HepG2 (cell line): Measurements from ENCODE around the gene DDO. TPM values are rescaled to one million over a fixed set of nuclear protein-coding genes. Genes with fewer than 3 reads are reported as not detected.
A peak's percentile ranks its signal among the peaks of the same experiment; 100 is the strongest.

ENCODE experiments used
- GTF2F1 ChIP-seq: fragments of 150-350 bp; IDR thresholded peaks from 2 replicates; pipeline ENCODE4 v1.6.1; 2014; ENCODE audit warnings: low read length
- HOXA5 ChIP-seq: sonication (generic); formaldehyde crosslinking; IDR thresholded peaks from 2 replicates; pipeline ENCODE4 v1.4.0; 2020; ENCODE audit warnings: missing genetic modification reagents
- KLF15 ChIP-seq: sonication (generic); formaldehyde crosslinking; IDR thresholded peaks from 2 replicates; pipeline ENCODE4 v1.8.1; 2023; ENCODE audit warnings: borderline replicate concordance, mild to moderate bottlenecking, inconsistent platforms, missing genetic modification reagents, mixed read lengths
- NFIB ChIP-seq: sonication (generic); formaldehyde crosslinking; IDR thresholded peaks from 2 replicates; pipeline ENCODE4 v1.9.0; 2021; ENCODE audit warnings: missing genetic modification reagents, mild to moderate bottlenecking, borderline replicate concordance
- NR2F6 ChIP-seq, 2 experiments: IDR thresholded peaks; 2 replicates each; pipeline ENCODE4 v1.6.1; 2016; ENCODE audit warnings: antibody characterized with exemption in 1 of 2, mild to moderate bottlenecking in 1 of 2
- POLR2G ChIP-seq: fragments of 200-400 bp; formaldehyde crosslinking; IDR thresholded peaks from 2 replicates; pipeline ENCODE4 v1.6.1; 2018; ENCODE audit warnings: mild to moderate bottlenecking, low read depth, low read length, moderate library complexity
- REL ChIP-seq: sonication (generic); formaldehyde crosslinking; conservative IDR thresholded peaks from 2 replicates; pipeline ENCODE4 v1.8.0; 2022; ENCODE audit warnings: mild to moderate bottlenecking, missing genetic modification reagents, moderate library complexity
- SMC3 ChIP-seq: IDR thresholded peaks from 2 replicates; pipeline ENCODE4 v1.6.1; 2011; ENCODE audit warnings: low read length, improper control_type of control experiment
- TEAD3 ChIP-seq: optimal IDR thresholded peaks from 2 replicates; pipeline ENCODE3; 2016; ENCODE audit warnings: borderline replicate concordance
- ZMAT3 ChIP-seq: sonication (generic); formaldehyde crosslinking; conservative IDR thresholded peaks from 2 replicates; pipeline ENCODE4 v1.7.0; 2021; ENCODE audit warnings: missing genetic modification reagents
- ZMYM3 ChIP-seq: sonication (generic); formaldehyde crosslinking; IDR thresholded peaks from 2 replicates; pipeline ENCODE4 v1.5.1; 2020; ENCODE audit warnings: mild to moderate bottlenecking, missing genetic modification reagents
- ZNF138 ChIP-seq: sonication (generic); formaldehyde crosslinking; IDR thresholded peaks from 2 replicates; pipeline ENCODE4 v1.5.0; 2020; ENCODE audit warnings: mild to moderate bottlenecking, low read depth, missing genetic modification reagents
- ZNF30 ChIP-seq: sonication (generic); formaldehyde crosslinking; IDR thresholded peaks from 2 replicates; pipeline ENCODE4 v1.5.0; 2020; ENCODE audit warnings: mild to moderate bottlenecking, missing genetic modification reagents
- ZNF33A ChIP-seq: sonication (generic); formaldehyde crosslinking; IDR thresholded peaks from 2 replicates; pipeline ENCODE4 v1.5.1; 2020; ENCODE audit warnings: missing genetic modification reagents, mild to moderate bottlenecking, moderate library complexity, borderline replicate concordance
- ZNF557 ChIP-seq: sonication (generic); formaldehyde crosslinking; IDR thresholded peaks from 2 replicates; pipeline ENCODE4 v1.4.0; 2020; ENCODE audit warnings: missing genetic modification reagents
- ZNF564 ChIP-seq: sonication (generic); formaldehyde crosslinking; IDR thresholded peaks from 2 replicates; pipeline ENCODE4 v1.8.1; 2023; ENCODE audit warnings: mild to moderate bottlenecking, missing genetic modification reagents
- ZNF574 ChIP-seq: sonication (generic); formaldehyde crosslinking; IDR thresholded peaks from 2 replicates; pipeline ENCODE4 v1.4.0; 2020; ENCODE audit warnings: missing genetic modification reagents
- ZNF652 ChIP-seq: IDR thresholded peaks from 2 replicates; pipeline ENCODE4 v1.6.1; 2016; ENCODE audit warnings: low read depth, borderline replicate concordance
- ZNF720 ChIP-seq: sonication (generic); formaldehyde crosslinking; IDR thresholded peaks from 2 replicates; pipeline ENCODE4 v1.4.0; 2020; ENCODE audit warnings: missing genetic modification reagents
- ZNF773 ChIP-seq: sonication (generic); formaldehyde crosslinking; IDR thresholded peaks from 2 replicates; pipeline ENCODE4 v1.4.0; 2020; ENCODE audit warnings: missing genetic modification reagents, borderline replicate concordance
- ZSCAN21 ChIP-seq: sonication (generic); formaldehyde crosslinking; IDR thresholded peaks from 2 replicates; pipeline ENCODE4 v1.8.0; 2022; ENCODE audit warnings: mild to moderate bottlenecking, missing genetic modification reagents, moderate library complexity, borderline replicate concordance
- polyA plus RNA-seq, 8 experiments: library from polyadenylated mRNA; depleted of rRNA in 3 of 8; stranded (reverse) in 7 of 8; unstranded in 1 of 8; fragments of >200 nt; fragmentation: Illumina TruSeq in 4 of 8; extraction: Trizol in 4 of 8; gene quantifications; 2 replicates each; pipeline versions ENCODE4 v1.2.1 to v1.2.3, GENCODE V29; 2011 to 2016; ENCODE audit warnings: low read depth in 4 of 8, missing spikeins in 1 of 8, mixed read lengths in 1 of 8; ENCODE audit not compliant: insufficient read depth in 1 of 8
- total RNA-seq, 5 experiments: library from RNA; depleted of rRNA; stranded (reverse); fragments of >200 nt; fragmentation: Illumina TruSeq; extraction: Trizol; gene quantifications; 2 replicates each; pipeline ENCODE4 v1.2.3, GENCODE V29; 2016; ENCODE audit warnings: low read depth in 1 of 5
- TF ChIP-seq, protein P1 (sequence below): IDR thresholded peaks from 2 replicates; pipeline ENCODE4 v1.6.1; 2016; ENCODE audit warnings: control low read depth
- TF ChIP-seq, protein P2 (sequence below): sonication (generic); formaldehyde crosslinking; conservative IDR thresholded peaks from 2 replicates; pipeline ENCODE4 v1.8.0; 2022; ENCODE audit warnings: missing genetic modification reagents
- TF ChIP-seq, protein P3 (sequence below): sonication (generic); formaldehyde crosslinking; IDR thresholded peaks from 2 replicates; pipeline ENCODE4 v1.8.1; 2023; ENCODE audit warnings: mild to moderate bottlenecking, inconsistent platforms, moderate library complexity, missing genetic modification reagents, borderline replicate concordance

DDO gene
- total and polyA plus RNA-seq, 2 of the 13 experiments (the other 11 are each of a cell fraction or from before 2014, with no cell fraction given) = 6.1 to 10.3 TPM

GRCh38 chr6:110415086-110415916 is at the start of gene DDO (continued):
- TF ChIP-seq, protein P1, sequence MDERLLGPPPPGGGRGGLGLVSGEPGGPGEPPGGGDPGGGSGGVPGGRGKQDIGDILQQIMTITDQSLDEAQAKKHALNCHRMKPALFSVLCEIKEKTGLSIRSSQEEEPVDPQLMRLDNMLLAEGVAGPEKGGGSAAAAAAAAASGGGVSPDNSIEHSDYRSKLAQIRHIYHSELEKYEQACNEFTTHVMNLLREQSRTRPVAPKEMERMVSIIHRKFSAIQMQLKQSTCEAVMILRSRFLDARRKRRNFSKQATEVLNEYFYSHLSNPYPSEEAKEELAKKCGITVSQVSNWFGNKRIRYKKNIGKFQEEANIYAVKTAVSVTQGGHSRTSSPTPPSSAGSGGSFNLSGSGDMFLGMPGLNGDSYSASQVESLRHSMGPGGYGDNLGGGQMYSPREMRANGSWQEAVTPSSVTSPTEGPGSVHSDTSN (CRISPR knock-in tag) = peak; percentile 28; the same call in 1 of the 2 replicates
- no peak for TF ChIP-seq ZNF720 (CRISPR knock-in tag)
- TF ChIP-seq ZNF564 (CRISPR knock-in tag) = no peak
- TF ChIP-seq, protein P2, sequence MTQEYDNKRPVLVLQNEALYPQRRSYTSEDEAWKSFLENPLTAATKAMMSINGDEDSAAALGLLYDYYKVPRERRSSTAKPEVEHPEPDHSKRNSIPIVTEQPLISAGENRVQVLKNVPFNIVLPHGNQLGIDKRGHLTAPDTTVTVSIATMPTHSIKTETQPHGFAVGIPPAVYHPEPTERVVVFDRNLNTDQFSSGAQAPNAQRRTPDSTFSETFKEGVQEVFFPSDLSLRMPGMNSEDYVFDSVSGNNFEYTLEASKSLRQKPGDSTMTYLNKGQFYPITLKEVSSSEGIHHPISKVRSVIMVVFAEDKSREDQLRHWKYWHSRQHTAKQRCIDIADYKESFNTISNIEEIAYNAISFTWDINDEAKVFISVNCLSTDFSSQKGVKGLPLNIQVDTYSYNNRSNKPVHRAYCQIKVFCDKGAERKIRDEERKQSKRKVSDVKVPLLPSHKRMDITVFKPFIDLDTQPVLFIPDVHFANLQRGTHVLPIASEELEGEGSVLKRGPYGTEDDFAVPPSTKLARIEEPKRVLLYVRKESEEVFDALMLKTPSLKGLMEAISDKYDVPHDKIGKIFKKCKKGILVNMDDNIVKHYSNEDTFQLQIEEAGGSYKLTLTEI = no peak
- TF ChIP-seq ZNF557 = no peak
- TF ChIP-seq ZMAT3 (CRISPR knock-in tag) = no peak
- TF ChIP-seq ZNF773 (CRISPR knock-in tag) = no peak
- TF ChIP-seq HOXA5 (CRISPR knock-in tag) = no peak
- TF ChIP-seq ZNF33A = no peak
- no peak for TF ChIP-seq ZNF138
- TF ChIP-seq ZNF30 (CRISPR knock-in tag) = no peak
- no peak for TF ChIP-seq GTF2F1
- TF ChIP-seq POLR2G = peak; percentile 39; the same call in 1 of the 2 replicates
- no peak for TF ChIP-seq KLF15
- TF ChIP-seq ZNF574 = no peak
- TF ChIP-seq ZNF652 = peak; percentile 32; the same call in 1 of the 2 replicates
- TF ChIP-seq ZSCAN21 (CRISPR knock-in tag) = no peak
- TF ChIP-seq REL = no peak
- TF ChIP-seq ZMYM3 (CRISPR knock-in tag) = no peak
- TF ChIP-seq SMC3 = no peak
- peak; percentile 8; the same call in 1 of the 2 replicates for TF ChIP-seq NR2F6 (IDR thresholded peaks at IDR 0.05)
- 0 out of 2 replicates have a peak, but pooled peaks have one; percentile 23 for TF ChIP-seq NR2F6 (CRISPR knock-in tag; IDR thresholded peaks at IDR 0.05)
- TF ChIP-seq TEAD3 (CRISPR knock-in tag) = no peak
- TF ChIP-seq NFIB (CRISPR knock-in tag) = no peak
- TF ChIP-seq, protein P3, sequence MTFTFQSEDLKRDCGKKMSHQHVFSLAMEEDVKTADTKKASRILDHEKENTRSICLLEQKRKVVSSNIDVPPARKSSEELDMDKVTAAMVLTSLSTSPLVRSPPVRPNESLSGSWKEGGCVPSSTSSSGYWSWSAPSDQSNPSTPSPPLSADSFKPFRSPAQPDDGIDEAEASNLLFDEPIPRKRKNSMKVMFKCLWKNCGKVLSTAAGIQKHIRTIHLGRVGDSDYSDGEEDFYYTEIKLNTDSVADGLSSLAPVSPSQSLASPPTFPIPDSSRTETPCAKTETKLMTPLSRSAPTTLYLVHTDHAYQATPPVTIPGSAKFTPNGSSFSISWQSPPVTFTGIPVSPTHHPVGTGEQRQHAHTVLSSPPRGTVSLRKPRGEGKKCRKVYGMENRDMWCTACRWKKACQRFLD (CRISPR knock-in tag) = no peak
